ENCODE data around the gene PMEL. TPM values are rescaled to one million over a fixed set of nuclear protein-coding genes. Genes with fewer than 3 reads are reported as not detected.
A peak's percentile ranks its signal among the peaks of the same experiment; 100 is the strongest.

PMEL gene
- total RNA-seq, 1 experiment from 2014 or later = 72.2 TPM

- TF ChIP-seq FOXJ3 (CRISPR knock-in tag; IDR thresholded peaks at IDR 0.05; ENCODE audit: borderline replicate concordance) (no peak), E2F4 (CRISPR knock-in tag; IDR thresholded peaks at IDR 0.05; ENCODE audit: borderline replicate concordance, low read depth) (no peak), ZNF121 (CRISPR knock-in tag; IDR thresholded peaks at IDR 0.05) (no peak), ZNF423 (CRISPR knock-in tag; IDR thresholded peaks at IDR 0.05) (peak; percentile 11; the same call in 1 of the 2 replicates), AR (CRISPR knock-in tag; IDR thresholded peaks at IDR 0.05) (no peak), SMAD4 (CRISPR knock-in tag; IDR thresholded peaks at IDR 0.05) (no peak), ARID4B (CRISPR knock-in tag; IDR thresholded peaks at IDR 0.05; ENCODE audit: borderline replicate concordance) (no peak), ERG (CRISPR knock-in tag; IDR thresholded peaks at IDR 0.05) (no peak), ESRRA (CRISPR knock-in tag; IDR thresholded peaks at IDR 0.05; ENCODE audit: borderline replicate concordance) (no peak), AFF4 (CRISPR knock-in tag; IDR thresholded peaks at IDR 0.05; ENCODE audit: borderline replicate concordance) (no peak), ZNF219 (CRISPR knock-in tag; IDR thresholded peaks at IDR 0.05; ENCODE audit: borderline replicate concordance) (no peak), MAX (CRISPR knock-in tag; IDR thresholded peaks at IDR 0.05) (no peak), CDX4 (CRISPR knock-in tag; IDR thresholded peaks at IDR 0.05; ENCODE audit: borderline replicate concordance) (no peak), E2F1 (CRISPR knock-in tag; IDR thresholded peaks at IDR 0.05) (no peak), USF2 (CRISPR knock-in tag; IDR thresholded peaks at IDR 0.05) (peak; percentile 39), IRF1 (CRISPR knock-in tag; IDR thresholded peaks at IDR 0.05) (no peak), FOXP1 (CRISPR knock-in tag; IDR thresholded peaks at IDR 0.05; ENCODE audit: borderline replicate concordance) (0 out of 2 replicates have a peak, but pooled peaks have one; percentile 33), NFE2L1 (CRISPR knock-in tag; IDR thresholded peaks at IDR 0.05) (no peak), KAT7 (CRISPR knock-in tag; IDR thresholded peaks at IDR 0.05; ENCODE audit: borderline replicate concordance) (no peak), ZNF232 (CRISPR knock-in tag; IDR thresholded peaks at IDR 0.05) (no peak)
Observed at GRCh38 chr12:55940065-55940732, 25.6 kb downstream of the PMEL start (continued).

Data from WTC11 (cell line).